ENCODE measurements around the gene PIH1D2.

- TF ChIP-seq POLR2A (IDR thresholded peaks at IDR 0.05), result no peak
- TF ChIP-seq CTCF (IDR thresholded peaks at IDR 0.05), result no peak
Measured at GRCh38 chr11:112051768-112052167, 22.0 kb downstream of the PIH1D2 start.
